ENCODE data around the gene LYL1. TPM values are rescaled to one million over a fixed set of nuclear protein-coding genes. Genes with fewer than 3 reads are reported as not detected.

LYL1 gene
- total and polyA plus RNA-seq, 2 of the 4 experiments (the other 2 are of a cell fraction) = 0.36 to 0.39 TPM

DNA sequence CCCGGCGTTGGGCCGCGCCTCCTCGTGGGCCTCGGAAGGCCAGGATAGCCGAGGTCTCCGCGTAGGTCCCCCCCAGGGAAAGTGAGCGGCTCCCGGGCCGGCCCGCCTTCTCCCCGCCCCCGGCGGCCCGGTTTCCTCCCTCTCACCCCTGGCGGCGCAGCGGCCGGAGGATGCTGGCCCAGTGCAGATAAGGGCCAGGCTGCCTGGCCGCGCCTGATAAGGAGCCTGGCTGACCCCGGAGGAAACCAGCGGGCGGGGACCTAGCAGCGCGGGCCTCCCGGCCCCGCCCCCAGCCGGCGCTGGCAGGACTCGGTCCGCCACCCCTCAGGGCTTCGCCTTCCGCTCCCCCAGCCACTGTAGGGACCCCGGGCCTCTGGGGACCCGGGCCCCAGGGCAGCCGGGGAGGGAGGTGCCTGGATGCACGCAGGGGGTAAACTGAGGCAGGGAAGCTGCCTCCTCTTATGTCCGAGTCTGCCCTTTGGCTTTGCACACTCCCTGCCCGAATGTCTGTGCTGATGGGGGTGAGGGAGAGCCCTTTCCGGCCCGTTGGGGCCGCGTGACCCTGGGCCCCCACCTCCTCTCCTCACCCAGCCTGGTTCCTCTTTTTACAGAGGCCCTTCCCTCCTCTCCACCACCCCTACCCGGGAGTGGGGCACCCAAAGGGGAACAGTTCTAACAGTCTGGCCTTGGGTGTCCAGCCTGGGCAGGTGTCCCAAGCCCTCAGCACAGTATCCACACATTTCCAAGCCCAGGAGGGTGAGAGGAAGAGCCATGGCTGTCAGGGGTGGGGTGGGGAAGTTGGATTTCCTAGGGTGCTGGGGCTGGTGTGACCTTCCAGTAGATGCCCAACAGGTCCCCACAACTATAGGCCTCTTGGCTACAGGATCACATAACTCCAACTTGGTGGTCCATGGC, at the start of gene LYL1 (continued):
- TF ChIP-seq RCOR1 (IDR thresholded peaks at IDR 0.05; ENCODE audit: insufficient replicate concordance, low read length) = no peak
- no peak for TF ChIP-seq CHD1 (IDR thresholded peaks at IDR 0.05; ENCODE audit: low read depth, low read length)
- no peak for TF ChIP-seq MAZ (IDR thresholded peaks at IDR 0.05; ENCODE audit: borderline replicate concordance, low read depth, low read length)
- no peak for TF ChIP-seq MXI1 (IDR thresholded peaks at IDR 0.05; ENCODE audit: borderline replicate concordance, low read depth, low read length)
